ENCODE measurements around the gene PHACTR4. TPM values are rescaled to one million over a fixed set of nuclear protein-coding genes. Genes with fewer than 3 reads are reported as not detected.

PHACTR4 gene
- total and polyA plus RNA-seq, 2 of the 4 experiments (the other 2 are of a cell fraction), result 7.5 to 15.0 TPM

DNA sequence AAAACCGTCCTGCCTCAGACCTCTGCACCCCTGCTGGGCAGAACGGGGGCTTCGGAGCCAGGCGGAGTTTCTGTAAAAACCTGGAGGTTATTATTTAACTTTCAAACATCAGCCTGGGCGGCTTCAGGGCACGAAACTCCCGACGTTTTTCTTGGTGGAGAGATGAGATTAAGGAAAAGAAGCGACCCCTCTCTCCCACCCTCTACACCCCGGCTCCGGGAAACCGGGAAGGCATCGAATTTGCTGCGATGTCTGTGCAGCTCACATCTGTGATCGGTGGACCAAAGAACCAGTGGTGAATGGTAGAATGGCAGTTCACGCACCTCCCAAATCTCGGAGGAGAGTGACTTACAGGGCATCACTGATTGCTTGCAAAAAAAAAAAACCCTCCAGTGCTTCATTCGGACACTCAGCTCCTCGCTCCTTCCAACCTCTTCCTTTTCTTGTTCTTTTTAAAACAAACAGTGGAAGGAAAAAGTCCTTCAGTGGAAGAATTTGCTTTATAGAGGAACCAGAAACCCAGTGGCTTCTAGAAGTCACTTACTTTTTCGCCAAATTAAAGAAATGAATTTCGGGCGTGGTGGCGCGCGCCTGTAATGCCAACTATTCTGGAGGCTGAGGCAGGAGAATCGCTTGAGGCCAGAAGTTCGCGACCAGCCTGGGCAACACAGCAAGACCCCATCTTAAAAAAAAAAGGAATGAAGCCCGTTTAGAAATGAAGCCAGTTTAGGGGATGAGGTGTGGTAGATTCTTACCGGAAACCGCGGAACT is 884 bp downstream of the PHACTR4 start:
- Histone ChIP-seq H4K20me1 (ENCODE audit: insufficient read depth, low read length) (peaks cover 3% of the 10 kb centered on the region; the same call in 1 of the 2 replicates), H2BK15ac (ENCODE audit: low read depth, low read length) (no peak overlapping the region), H2BK5ac (ENCODE audit: low read depth, low read length, poor library complexity, severe bottlenecking) (peak overlapping the region; percentile 90), H3K9me3 (ENCODE audit: control insufficient read depth, insufficient read depth, low read length) (no peaks in the 10 kb centered on the region), H2AK9ac (replicated peaks; ENCODE audit: low read depth, low read length, poor library complexity) (peak overlapping the region; percentile 80), H3K27me3 (ENCODE audit: control insufficient read depth, insufficient read depth, low read length) (no peaks in the 10 kb centered on the region), H3K36me3 (ENCODE audit: control insufficient read depth, insufficient read depth, low read length) (no peaks in the 10 kb centered on the region; the same call in 1 of the 2 replicates), H3K4me2 (ENCODE audit: low read depth, low read length) (peak overlapping the region; percentile 95), H3K4ac (ENCODE audit: low read depth, low read length) (peak overlapping the region; percentile 88), H4K91ac (ENCODE audit: insufficient read depth, low read depth, low read length) (peak overlapping the region; percentile 86), H3K79me1 (ENCODE audit: low read depth in 1 of 2, low read length in 2 of 2) (peaks cover 15 to 33% of the 10 kb centered on the region in 2 experiments), H3K9me1 (ENCODE audit: insufficient read depth, low read length) (peaks cover 2% of the 10 kb centered on the region; the same call in 1 of the 2 replicates), H2AFZ (replicated peaks; ENCODE audit: low read length, poor library complexity) (peak overlapping the region; percentile 99), H3K14ac (replicated peaks; ENCODE audit: low read depth, low read length) (peak overlapping the region; percentile 57), H3K4me1 (ENCODE audit: control insufficient read depth, insufficient read depth, low read length) (0 out of 2 replicates have a peak, but pooled peaks cover 5% of the 10 kb centered on the region), H4K8ac (ENCODE audit: low read depth in 2 of 2, low read length in 2 of 2) (peak overlapping the region; percentile 86 to 88; a peak in 3 of 4 replicates), H3K56ac (ENCODE audit: extremely low read depth, insufficient read depth, low read length) (peak overlapping the region; percentile 94), H4K5ac (ENCODE audit: low read depth, low read length) (peak overlapping the region; percentile 65), H2AK5ac (ENCODE audit: low read depth, low read length) (peak overlapping the region; percentile 27; the same call in 1 of the 2 replicates), H2BK20ac (ENCODE audit: low read depth, low read length) (no peak overlapping the region), H3K4me3 (ENCODE audit: insufficient read depth, low read depth, low read length) (peak overlapping the region; percentile 66), H3K27ac (ENCODE audit: insufficient read depth, low read length) (peak overlapping the region; percentile 93), H3K18ac (ENCODE audit: low read depth, low read length) (peak overlapping the region; percentile 49), H3K9ac (ENCODE audit: low read depth, low read length) (peak overlapping the region; percentile 87), H2BK120ac (ENCODE audit: low read depth, low read length) (peak overlapping the region; percentile 45), H3K23ac (ENCODE audit: low read depth, low read length) (peak overlapping the region; percentile 85)
- intact Hi-C loops (cut with micrococcal nuclease) (no loop called here), dilution Hi-C loops (cut with HindIII; ENCODE audit: low sequenced_read_pairs, unreplicated experiment) (no loop called here), in situ Hi-C loops (cut with MboI; ENCODE audit: low sequenced_read_pairs) (no loop called here)
- DNase-seq, result peak; percentile 48
- ChIA-PET POLR2A (ENCODE audit: unreplicated experiment) (interaction anchor here (0.6 to 0.7 kb wide), 2 partner anchors 139 to 255 kb away, joined by 8 to 11 read pairs; no protein-coding TSS in a partner anchor), CTCF (interaction anchor here (0.7 to 2.7 kb wide), 3 partner anchors 11 to 54 kb away, joined by 4 to 11 read pairs (median 7); no protein-coding TSS in a partner anchor)
- no peak for TF ChIP-seq RFX5 (IDR thresholded peaks at IDR 0.05; ENCODE audit: low read depth, low read length)
- TF ChIP-seq NFE2L2 (IDR thresholded peaks at IDR 0.05; ENCODE audit: low read depth, low read length), result no peak
- TF ChIP-seq, protein P1, sequence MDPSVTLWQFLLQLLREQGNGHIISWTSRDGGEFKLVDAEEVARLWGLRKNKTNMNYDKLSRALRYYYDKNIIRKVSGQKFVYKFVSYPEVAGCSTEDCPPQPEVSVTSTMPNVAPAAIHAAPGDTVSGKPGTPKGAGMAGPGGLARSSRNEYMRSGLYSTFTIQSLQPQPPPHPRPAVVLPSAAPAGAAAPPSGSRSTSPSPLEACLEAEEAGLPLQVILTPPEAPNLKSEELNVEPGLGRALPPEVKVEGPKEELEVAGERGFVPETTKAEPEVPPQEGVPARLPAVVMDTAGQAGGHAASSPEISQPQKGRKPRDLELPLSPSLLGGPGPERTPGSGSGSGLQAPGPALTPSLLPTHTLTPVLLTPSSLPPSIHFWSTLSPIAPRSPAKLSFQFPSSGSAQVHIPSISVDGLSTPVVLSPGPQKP (IDR thresholded peaks at IDR 0.05; ENCODE audit: borderline replicate concordance, low read depth, low read length), result no peak
- ATAC-seq (ENCODE audit: low read depth), result peak; percentile 21
- TSS peak; percentile 43 for BruUV-seq (replicated peaks)
- WGBS, 2 experiments (ENCODE audit: extremely low coverage in 2 of 2, insufficient read length in 1 of 2), result 94% methylated on average over 6 of the region's 32 CpGs; no CpG with 5 or more reads in 1 of the 2 experiments
